C4-2B (cell line): ENCODE measurements around the gene PPM1E.

Experiments used
- ZFX ChIP-seq: fragments of 450-650 bp; IDR thresholded peaks from 2 replicates; pipeline ENCODE4 v1.6.1; 2017
- TF ChIP-seq, protein P1 (sequence below): fragments of 450-650 bp; conservative IDR thresholded peaks from 2 replicates; pipeline ENCODE4 v1.5.1; 2017; ENCODE audit warnings: mild to moderate bottlenecking

DNA sequence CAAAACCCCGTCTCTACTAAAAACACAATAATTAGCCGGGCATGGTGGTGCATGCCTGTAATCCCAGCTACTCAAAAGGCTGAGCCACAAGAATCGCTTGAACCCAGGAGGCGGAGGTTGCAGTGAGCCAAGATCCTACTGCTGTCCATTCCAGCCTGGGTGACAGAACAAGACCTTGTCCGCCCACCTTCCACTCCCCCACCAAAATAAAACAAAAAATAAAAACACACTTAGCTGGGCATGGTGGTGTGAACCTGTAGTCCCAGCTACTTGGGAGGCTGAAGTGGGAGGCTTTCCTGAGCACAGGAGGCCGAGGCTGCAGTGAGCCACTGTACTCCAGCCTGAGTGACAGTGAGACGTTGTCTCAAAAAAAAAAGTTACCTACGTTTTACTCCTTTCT lies 3.2 kb downstream of the PPM1E start:
- TF ChIP-seq, protein P1, sequence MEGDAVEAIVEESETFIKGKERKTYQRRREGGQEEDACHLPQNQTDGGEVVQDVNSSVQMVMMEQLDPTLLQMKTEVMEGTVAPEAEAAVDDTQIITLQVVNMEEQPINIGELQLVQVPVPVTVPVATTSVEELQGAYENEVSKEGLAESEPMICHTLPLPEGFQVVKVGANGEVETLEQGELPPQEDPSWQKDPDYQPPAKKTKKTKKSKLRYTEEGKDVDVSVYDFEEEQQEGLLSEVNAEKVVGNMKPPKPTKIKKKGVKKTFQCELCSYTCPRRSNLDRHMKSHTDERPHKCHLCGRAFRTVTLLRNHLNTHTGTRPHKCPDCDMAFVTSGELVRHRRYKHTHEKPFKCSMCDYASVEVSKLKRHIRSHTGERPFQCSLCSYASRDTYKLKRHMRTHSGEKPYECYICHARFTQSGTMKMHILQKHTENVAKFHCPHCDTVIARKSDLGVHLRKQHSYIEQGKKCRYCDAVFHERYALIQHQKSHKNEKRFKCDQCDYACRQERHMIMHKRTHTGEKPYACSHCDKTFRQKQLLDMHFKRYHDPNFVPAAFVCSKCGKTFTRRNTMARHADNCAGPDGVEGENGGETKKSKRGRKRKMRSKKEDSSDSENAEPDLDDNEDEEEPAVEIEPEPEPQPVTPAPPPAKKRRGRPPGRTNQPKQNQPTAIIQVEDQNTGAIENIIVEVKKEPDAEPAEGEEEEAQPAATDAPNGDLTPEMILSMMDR: no peak
- TF ChIP-seq ZFX: no peak
